ENCODE data around the gene RAB27A.

DNA sequence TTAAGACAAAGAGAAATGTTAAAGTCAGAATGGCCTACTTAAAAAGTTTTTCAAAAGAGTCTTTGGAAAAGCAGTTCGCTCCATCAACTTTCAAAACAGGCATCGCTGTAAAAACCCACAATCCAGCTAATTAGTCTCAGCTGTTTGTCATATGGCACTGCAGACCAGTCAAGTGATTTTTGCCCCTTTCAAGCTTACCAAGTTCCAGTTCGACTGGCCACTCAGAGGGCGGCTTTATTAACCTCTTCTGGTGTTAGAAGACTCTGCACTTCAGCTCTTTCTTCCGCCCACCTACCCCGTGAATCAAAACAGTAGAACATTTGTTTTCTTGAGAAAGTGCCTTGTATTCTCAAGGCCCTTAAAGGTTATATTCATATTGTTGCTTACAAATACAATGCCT, 19.3 kb downstream of the RAB27A start:
- TF ChIP-seq, protein P1, sequence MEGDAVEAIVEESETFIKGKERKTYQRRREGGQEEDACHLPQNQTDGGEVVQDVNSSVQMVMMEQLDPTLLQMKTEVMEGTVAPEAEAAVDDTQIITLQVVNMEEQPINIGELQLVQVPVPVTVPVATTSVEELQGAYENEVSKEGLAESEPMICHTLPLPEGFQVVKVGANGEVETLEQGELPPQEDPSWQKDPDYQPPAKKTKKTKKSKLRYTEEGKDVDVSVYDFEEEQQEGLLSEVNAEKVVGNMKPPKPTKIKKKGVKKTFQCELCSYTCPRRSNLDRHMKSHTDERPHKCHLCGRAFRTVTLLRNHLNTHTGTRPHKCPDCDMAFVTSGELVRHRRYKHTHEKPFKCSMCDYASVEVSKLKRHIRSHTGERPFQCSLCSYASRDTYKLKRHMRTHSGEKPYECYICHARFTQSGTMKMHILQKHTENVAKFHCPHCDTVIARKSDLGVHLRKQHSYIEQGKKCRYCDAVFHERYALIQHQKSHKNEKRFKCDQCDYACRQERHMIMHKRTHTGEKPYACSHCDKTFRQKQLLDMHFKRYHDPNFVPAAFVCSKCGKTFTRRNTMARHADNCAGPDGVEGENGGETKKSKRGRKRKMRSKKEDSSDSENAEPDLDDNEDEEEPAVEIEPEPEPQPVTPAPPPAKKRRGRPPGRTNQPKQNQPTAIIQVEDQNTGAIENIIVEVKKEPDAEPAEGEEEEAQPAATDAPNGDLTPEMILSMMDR (IDR thresholded peaks at IDR 0.05; ENCODE audit: low read length): no peak
- TF ChIP-seq EZH2 (IDR thresholded peaks at IDR 0.05; ENCODE audit: borderline replicate concordance, low read length): no peak
